CD4-positive, alpha-beta T cell treated with Interleukin-21 for 1 hour (primary cell): Measurements from ENCODE around the gene LPCAT1.
"Not testable (repeated sequence)": the region's sequence is repeated elsewhere in the genome, so short reads cannot be mapped to it uniquely, and the experiment has no call there.

ENCODE experiments used
- DNase-seq: peaks from one replicate; pipeline ENCODE4 v3.0.0-alpha.2; 2020

Gene LPCAT1

DNA sequence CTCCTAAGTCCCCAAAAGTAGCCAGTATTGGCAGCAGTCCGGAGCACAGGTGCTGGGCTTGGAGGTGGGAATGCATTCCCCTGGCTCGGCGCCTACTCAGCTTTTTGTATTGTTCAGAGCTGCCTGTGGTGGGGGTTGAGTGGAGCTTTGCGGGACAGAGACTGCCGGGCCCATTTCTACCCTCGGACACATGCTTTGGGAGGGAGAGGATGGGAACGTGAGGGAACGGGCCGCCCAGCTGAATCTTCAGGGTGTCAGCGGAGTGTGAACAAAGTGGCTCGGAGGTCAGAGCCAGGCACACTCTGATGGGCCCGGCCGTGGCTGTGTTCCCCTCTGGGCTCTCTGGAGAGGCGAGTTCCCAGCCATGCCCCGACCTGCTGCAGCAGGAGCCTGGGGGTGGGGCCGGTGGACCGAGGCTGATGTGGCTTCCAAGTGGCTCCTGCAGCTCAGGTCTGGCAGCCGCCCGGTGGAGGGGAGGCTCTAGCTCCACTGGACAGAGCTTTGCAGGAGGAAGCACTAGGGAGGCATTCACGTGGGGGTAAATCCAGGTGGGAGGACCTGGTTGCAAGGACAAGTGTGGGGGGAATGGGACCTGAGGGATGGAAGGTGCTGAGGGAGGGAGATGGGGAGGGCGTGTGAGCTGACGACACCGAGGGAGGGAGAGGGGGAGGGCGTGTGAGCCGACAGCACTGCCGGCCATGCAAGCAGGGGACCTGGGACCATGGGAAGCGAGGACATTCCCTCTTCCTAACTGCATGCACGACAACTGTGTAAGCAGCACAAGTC lies 47.4 kb downstream of the LPCAT1 start:
- no peak for DNase-seq

- DNase-seq, result not testable (repeated sequence)
Observed at GRCh38 chr5:1475544-1475900, 48.2 kb downstream of the LPCAT1 start.

DNA sequence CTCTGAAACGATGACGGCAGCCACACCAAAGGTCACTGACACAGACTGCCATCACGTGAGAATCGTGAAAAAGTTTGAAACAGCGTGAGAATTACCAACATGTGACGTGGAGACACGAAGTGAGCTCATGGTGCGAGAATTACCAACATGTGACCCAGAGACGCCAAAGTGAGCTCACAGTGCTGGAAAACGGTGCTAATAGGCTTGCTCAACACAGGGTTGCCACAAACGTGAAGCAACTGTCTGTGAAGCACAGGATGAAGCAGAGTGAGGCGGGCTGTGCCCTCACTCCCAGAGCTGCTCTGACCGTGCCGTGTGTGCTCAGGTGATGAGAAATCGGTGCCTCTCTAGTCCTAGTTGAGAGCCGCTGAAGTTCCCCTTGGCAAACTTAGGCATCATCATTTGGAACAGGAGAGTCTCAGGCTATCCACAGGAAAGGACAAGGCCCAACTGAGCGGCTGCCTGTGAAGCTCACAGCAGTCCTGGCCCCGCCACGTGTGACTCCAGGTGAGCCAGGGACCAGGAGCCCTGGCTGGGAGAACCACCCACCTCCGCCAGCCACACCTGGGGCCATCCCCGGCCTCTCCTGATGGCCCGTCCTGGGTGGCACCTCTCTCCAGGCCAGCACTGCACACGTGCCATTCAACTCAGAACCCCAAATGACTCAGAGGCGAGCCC lies 48.8 kb downstream of the LPCAT1 start:
- DNase-seq, result no peak

GRCh38 chr5:1474183-1474839 lies 49.4 kb downstream of the LPCAT1 start:
- DNase-seq, result no peak

DNA sequence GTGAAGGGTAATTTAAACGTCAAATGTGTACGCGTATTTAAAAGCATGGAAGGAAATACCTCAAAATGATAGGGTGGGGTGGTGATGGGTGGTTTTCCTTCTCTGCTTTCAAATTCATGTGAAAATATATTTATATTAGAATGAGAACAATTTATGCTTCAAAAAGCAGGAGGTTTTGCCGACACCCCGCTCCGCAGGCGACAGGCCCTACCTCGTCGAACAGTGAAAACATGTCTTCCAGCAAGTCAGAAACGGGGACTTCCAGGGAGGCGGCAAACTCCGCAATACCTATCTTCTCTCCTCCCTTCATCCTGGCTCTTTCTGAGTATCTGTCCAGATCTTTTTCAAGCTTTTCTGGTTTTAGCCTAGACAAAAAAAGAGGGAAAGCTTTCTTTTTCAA lies 50.0 kb downstream of the LPCAT1 start:
- DNase-seq, result no peak

DNA sequence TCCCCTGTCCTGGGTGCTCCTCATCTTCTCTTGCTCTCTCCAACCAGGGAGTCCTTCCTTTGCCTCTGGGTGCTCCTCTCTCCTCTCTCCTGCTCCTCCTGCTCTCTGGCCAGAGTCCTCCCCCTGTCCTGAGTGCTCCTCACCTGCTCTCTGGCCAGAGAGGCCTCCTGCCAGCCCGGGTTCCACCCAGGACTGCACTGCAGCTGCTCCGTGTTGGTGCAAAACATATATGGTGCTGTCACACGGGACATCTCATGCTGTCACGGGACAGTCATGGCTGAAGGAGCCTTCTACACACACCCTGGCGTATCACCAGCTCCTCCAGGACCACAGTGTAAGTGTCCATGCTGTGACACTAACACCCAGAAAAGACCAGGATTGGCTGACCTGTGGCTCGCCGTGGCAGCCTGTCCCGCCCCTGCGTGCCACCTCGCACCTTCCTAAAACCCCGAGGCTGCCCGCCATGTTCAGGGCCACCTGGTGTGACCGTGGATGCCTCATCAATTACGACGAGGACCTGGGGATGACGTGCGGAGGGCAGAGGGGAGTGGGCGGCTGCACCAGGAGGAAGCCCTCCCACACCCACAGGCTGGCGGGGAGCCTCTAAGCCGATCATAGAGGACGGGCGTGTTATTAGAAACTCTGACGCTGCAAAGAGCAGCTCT lies 50.7 kb downstream of the LPCAT1 start:
- no peak for DNase-seq

DNA sequence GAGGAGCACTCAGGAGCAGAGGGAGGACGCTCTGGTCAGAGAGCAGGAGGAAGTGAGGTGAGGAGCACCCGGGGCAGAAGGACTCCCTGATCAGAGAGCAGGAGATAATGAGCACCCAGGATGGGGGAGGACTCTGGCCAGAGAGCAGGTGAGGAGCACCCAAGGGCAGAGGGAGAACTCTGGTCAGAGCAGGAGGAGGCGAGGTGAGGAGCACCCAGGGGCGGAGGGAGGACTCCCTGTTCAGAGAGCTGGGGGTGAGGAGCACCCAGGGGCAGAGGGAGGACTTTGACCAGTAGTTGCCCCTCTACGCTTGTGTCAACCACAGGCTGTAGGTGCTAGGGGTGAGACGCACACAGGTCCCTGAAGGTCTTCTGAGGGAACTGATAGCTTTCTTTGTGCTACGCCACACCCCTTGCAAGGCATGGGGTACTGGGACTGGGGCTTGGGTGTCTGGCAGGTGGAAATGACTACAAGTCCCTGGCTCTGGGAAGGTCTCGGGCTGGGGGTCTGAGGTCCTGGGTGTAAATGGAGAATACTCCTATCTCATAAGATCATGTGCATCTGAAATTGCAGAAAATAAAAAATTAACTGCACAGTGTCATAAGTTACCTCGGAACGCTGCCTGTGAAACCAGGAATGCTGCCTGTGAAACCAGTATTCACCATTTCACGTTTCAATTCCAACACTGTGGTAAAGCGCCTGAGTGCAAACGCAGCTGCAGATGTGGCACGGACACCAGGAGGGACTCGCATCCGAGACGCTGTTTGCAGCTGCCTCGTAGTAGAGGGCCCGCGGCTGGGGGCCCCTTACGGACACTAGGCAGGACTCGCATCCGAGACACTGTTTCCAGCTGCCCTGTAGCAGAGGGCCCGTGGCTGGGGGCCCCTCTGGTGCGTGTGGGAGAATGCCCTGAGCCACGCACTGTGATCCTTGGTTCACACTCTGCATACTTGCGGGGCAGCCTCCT lies 51.5 kb downstream of the LPCAT1 start:
- DNase-seq, result no peak

- no peak for DNase-seq
Observed at GRCh38 chr5:1471240-1471853, 52.4 kb downstream of the LPCAT1 start.

DNA sequence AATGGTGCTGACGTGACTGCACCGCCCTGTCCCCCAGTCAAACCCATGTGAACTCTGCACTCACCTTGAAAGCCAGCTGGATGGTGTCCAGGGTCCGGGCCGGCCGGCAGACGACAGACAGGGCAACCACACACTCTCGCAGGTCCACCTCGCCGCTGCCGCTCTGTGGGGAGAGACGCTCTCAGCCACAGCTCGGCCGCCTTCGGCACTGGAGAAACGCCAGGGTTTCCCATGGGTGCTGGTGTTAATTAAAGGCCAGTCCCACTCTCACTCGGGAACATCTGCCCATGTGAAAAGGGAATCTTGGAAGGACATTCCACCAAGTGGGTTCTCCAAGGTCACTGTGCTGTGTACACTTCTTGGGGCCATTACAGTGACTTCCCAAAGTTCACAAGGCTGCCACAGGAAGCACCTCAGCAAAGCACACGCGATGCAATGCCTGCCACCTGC lies 53.0 kb downstream of the LPCAT1 start:
- no peak for DNase-seq

GRCh38 chr5:1468629-1469527 lies 54.9 kb downstream of the LPCAT1 start:
- no peak for DNase-seq

DNA sequence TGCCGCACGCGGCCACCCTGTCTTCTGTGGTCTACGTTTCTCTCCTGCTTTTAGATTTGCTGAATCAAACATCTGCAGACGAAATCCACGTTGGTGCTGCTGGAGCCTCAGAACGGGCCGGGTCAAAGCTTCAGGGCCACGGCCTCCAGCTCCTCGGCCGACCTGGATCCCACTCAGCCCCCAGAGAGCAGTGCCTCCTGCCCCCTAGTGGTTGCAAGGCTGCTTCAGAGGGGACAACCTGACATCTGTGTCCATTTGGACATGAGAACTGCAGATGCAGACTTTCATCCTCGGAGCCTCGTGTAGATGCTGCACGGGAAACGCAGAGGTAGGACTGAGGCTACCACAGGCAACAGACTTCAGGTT lies 55.5 kb downstream of the LPCAT1 start:
- no peak for DNase-seq

GRCh38 chr5:1467341-1468246 lies 56.2 kb downstream of the LPCAT1 start:
- DNase-seq, result no peak

- no peak for DNase-seq
Observed at GRCh38 chr5:1466631-1467265, 57.0 kb downstream of the LPCAT1 start.

- no peak for DNase-seq
Observed at GRCh38 chr5:1465966-1466471, 57.7 kb downstream of the LPCAT1 start.

DNA sequence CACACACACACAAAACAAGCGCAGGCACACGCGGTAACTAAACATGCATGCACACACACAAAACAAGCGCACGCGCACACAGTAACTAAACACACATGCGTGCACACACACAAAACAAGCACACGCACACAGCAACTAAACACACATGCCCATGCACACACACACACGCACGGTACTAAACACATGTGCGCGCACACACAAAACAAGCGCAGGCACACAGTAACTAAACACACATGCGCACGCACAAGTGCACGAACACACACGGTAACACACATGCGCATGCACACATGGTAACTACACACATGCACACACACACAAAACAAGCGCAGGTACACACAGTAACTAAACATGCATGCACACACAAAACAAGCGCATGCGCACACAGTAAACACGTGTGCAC lies 58.6 kb downstream of the LPCAT1 start:
- DNase-seq, result no peak

DNA sequence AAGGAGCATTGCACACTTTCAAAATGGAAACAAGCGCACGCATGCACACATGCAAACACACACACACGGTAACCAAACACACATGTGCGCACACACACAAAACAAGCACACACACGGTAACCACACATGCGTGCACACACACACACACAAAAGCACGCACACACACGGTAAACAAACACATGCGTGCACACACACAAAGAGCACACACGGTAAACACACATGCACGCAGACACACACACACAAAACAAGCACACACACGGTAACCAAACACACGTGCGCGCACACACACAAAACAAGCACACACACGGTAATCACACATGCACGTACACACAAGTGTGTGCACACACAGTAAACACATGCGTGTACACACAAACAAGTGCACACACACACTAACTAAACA lies 59.2 kb downstream of the LPCAT1 start:
- DNase-seq, result no peak

DNA sequence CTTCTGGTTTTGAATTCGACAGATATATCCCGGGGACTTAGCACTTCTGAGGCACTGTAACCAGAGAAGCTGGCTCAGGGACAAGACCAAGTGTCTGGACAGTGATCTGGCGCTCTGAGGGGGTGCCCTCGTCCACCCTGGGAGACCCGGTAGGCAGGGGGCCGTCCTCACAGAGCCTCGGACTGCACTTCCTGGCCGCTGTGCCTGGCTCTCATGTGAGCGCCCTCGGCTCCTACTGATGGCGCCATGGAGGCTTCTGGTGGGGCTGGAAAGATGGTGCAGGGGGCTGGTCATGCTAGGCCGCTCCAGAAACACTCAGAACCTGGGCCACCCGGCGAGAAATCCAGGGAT lies 59.7 kb downstream of the LPCAT1 start:
- DNase-seq, result no peak

DNA sequence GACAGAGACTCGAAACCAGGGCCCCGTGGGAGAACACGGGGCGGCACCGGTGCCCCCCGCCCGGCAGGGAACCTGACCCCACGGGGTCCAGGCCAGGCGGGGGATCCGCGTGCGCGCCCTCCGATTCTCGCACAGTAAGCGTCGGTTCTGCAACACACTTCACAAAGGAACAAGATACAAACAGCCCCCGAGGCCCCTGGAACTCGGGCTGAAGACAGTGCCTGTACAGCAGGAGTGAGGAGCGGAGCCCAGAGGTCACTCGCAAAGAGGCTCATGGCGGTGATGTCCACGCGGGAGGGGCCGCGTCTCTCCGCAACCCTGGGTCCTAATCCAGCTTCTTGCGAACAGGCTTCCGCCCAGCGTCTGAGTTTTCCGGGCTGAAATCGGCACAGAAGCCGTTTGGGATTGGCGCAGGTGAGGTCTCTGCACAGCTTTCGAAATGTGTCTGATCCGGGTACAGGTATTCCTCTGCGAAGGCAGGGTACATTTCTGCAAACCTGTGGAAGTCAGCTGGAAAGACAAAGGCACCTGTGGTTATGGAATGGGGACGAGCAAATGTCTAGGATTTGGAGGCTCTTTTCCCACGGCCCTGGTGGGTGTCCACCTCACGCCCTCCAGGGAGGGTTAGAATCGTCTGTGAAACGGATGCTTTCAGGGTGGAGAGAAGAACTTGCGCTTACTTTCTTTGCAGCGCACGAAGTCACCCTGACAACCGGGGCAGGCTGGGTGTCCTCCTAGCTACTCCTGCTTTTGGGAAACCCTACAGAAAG lies 60.2 kb downstream of the LPCAT1 start:
- no peak for DNase-seq
